ENCODE data around the gene AHI1. TPM values are rescaled to one million over a fixed set of nuclear protein-coding genes. Genes with fewer than 3 reads are reported as not detected.

AHI1 gene
- polyA plus RNA-seq, 1 of the 3 experiments (the other 2 are of a cell fraction): 7.3 TPM

DNA sequence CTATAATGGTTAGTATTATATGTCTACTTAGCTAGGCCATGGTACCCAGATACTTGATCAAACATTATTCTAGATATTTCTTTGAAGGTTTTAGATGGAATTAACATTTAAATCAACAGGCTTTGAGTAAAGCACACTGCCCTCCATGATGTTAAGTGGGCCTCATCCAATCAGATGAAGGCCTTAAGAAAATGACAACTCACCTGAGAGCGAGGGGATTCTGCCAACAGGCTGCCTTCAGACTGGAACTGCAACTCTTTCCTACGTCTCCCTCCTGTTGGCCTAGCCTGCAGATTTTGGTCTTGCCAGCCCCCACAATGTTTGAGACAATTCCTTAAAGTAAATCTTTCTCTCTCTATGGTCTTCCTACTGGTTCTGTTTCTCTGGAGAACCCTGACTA lies 137.3 kb downstream of the AHI1 start (continued):
- TF ChIP-seq, protein P1, sequence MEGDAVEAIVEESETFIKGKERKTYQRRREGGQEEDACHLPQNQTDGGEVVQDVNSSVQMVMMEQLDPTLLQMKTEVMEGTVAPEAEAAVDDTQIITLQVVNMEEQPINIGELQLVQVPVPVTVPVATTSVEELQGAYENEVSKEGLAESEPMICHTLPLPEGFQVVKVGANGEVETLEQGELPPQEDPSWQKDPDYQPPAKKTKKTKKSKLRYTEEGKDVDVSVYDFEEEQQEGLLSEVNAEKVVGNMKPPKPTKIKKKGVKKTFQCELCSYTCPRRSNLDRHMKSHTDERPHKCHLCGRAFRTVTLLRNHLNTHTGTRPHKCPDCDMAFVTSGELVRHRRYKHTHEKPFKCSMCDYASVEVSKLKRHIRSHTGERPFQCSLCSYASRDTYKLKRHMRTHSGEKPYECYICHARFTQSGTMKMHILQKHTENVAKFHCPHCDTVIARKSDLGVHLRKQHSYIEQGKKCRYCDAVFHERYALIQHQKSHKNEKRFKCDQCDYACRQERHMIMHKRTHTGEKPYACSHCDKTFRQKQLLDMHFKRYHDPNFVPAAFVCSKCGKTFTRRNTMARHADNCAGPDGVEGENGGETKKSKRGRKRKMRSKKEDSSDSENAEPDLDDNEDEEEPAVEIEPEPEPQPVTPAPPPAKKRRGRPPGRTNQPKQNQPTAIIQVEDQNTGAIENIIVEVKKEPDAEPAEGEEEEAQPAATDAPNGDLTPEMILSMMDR (IDR thresholded peaks at IDR 0.05): no peak
- TF ChIP-seq JUND (IDR thresholded peaks at IDR 0.05) (no peak), EZH2phosphoT487 (IDR thresholded peaks at IDR 0.05; ENCODE audit: borderline replicate concordance, low read depth) (no peak), MXI1 (IDR thresholded peaks at IDR 0.05; ENCODE audit: low read depth, low read length) (no peak), TAF1 (IDR thresholded peaks at IDR 0.05; ENCODE audit: borderline replicate concordance, low read depth, low read length) (no peak), ELF1 (IDR thresholded peaks at IDR 0.05) (no peak), GABPA (IDR thresholded peaks at IDR 0.05; ENCODE audit: low read depth) (no peak), FOXJ3 (CRISPR knock-in tag; IDR thresholded peaks at IDR 0.05) (no peak), RAD21 (IDR thresholded peaks at IDR 0.05; ENCODE audit: low read length) (no peak)
- TF ChIP-seq, protein P2, sequence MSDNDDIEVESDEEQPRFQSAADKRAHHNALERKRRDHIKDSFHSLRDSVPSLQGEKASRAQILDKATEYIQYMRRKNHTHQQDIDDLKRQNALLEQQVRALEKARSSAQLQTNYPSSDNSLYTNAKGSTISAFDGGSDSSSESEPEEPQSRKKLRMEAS (IDR thresholded peaks at IDR 0.05; ENCODE audit: low read depth): no peak

DNA sequence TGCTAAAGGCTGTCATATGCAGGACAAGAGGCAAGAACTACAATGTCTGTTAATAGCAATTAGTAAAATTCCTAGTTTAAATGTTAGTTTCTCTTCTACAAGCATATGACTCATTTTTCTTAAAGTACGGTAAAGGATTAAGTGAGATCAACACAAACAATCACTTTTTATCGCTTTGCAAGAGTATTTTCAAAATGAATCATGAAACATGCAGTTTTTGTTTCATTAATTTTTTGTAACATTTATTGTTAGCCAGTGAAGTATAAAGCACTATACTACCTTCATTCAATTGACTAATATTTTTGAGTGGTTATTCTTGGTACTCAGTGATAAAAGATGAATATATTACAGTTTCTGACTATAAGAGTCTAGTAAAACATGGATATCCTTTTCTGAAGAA lies 138.6 kb downstream of the AHI1 start:
- Histone ChIP-seq H3K4me2 (peak overlapping the region; percentile 65), H3K9ac (peak overlapping the region; percentile 78), H3K4me1 (ENCODE audit: control insufficient read depth in 1 of 2, insufficient read depth in 2 of 2, low read depth in 1 of 2, low read length in 1 of 2) (peaks cover 0 to 5% of the 10 kb centered on the region in 2 experiments; a peak in 1 of 4 replicates), H3K79me2 (ENCODE audit: insufficient read depth) (peaks cover 13% of the 10 kb centered on the region), H3K9me3 (no peaks in the 10 kb centered on the region), H2AFZ (ENCODE audit: low read depth) (peak overlapping the region; percentile 4; the same call in 1 of the 2 replicates), H3K36me3 (replicated peaks in 1 of 2; ENCODE audit: control insufficient read depth in 1 of 2, insufficient read depth in 2 of 2, low read length in 1 of 2) (peaks cover 0 to 9% of the 10 kb centered on the region in 2 experiments), H4K20me1 (ENCODE audit: insufficient read depth) (no peaks in the 10 kb centered on the region), H3F3A (replicated peaks; ENCODE audit: insufficient read depth) (peaks cover 41% of the 10 kb centered on the region), H3K27ac (ENCODE audit: low read depth in 2 of 2, low read length in 1 of 2) (peak overlapping the region; percentile 67 to 99; a peak in 3 of 4 replicates), H3K27me3 (ENCODE audit: insufficient read depth) (no peaks in the 10 kb centered on the region), H3K9me2 (no peaks in the 10 kb centered on the region), H3K4me3 (ENCODE audit: low read depth in 2 of 2, low read length in 1 of 2) (no peak overlapping the region)
- DNase-seq: no peak
- 14% methylated on average over 2 of the region's 2 CpGs for WGBS (ENCODE audit: low lambda C conversion rate)
- POLR2A ChIA-PET: no interaction called here
- CTCF ChIA-PET: no interaction called here
- TF ChIP-seq, protein P3, sequence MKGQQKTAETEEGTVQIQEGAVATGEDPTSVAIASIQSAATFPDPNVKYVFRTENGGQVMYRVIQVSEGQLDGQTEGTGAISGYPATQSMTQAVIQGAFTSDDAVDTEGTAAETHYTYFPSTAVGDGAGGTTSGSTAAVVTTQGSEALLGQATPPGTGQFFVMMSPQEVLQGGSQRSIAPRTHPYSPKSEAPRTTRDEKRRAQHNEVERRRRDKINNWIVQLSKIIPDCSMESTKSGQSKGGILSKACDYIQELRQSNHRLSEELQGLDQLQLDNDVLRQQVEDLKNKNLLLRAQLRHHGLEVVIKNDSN (IDR thresholded peaks at IDR 0.05; ENCODE audit: borderline replicate concordance, low read depth): no peak
- TF ChIP-seq RXRA (IDR thresholded peaks at IDR 0.05; ENCODE audit: borderline replicate concordance, low read depth) (no peak), FOSL2 (IDR thresholded peaks at IDR 0.05; ENCODE audit: borderline replicate concordance, low read depth) (peak; percentile 38), MEF2A (IDR thresholded peaks at IDR 0.05; ENCODE audit: borderline replicate concordance, low read depth) (no peak)
